Measurements from ENCODE around the gene CRYL1. TPM values are rescaled to one million over a fixed set of nuclear protein-coding genes. Genes with fewer than 3 reads are reported as not detected.

CRYL1 gene
- total RNA-seq, 2 experiments from 2014 or later = 7.2 to 7.3 TPM

GRCh38 chr13:20360835-20361412, 164.7 kb downstream of the CRYL1 start:
- ChIA-PET POLR2A (no interaction called here), CTCF (no interaction called here)

- POLR2A ChIA-PET = no interaction called here
- CTCF ChIA-PET = no interaction called here
Measured at GRCh38 chr13:20360041-20360491, 165.6 kb downstream of the CRYL1 start.

- ChIA-PET CTCF (no interaction called here), POLR2A (interaction anchor here (0.7 kb wide), 1 partner anchor 415 kb away, joined by 3 read pairs; the partner anchor contains the start of gene EEF1AKMT1)
Measured at GRCh38 chr13:20359335-20359734, 166.3 kb downstream of the CRYL1 start.

GRCh38 chr13:20358022-20358421, 167.6 kb downstream of the CRYL1 start:
- CTCF ChIA-PET = no interaction called here
- POLR2A ChIA-PET = no interaction called here

GRCh38 chr13:20356444-20356843, 169.2 kb downstream of the CRYL1 start:
- ChIA-PET POLR2A (no interaction called here), CTCF (no interaction called here)

- POLR2A ChIA-PET = no interaction called here
- CTCF ChIA-PET = no interaction called here
Measured at GRCh38 chr13:20354722-20355121, 170.9 kb downstream of the CRYL1 start.

GRCh38 chr13:20353973-20354372, 171.7 kb downstream of the CRYL1 start:
- ChIA-PET CTCF (no interaction called here), POLR2A (interaction anchor here (0.7 kb wide), 1 partner anchor 139 kb away, joined by 8 read pairs; no protein-coding TSS in a partner anchor)

Other genes with a start within 250 kb of the CRYL1 start
- gene IFT88, start 41.3 kb upstream of the CRYL1 start, total RNA-seq = 1 to 10 TPM; 4.0 to 4.7 TPM
- 1 to 10 TPM; 1.0 to 1.2 TPM for gene IL17D, start 177.8 kb upstream of the CRYL1 start, total RNA-seq
- gene EEF1AKMT1, start 248.1 kb upstream of the CRYL1 start, total RNA-seq = 10 to 100 TPM; 19.6 to 21.3 TPM

Measured in activated CD8-positive, alpha-beta memory T cell treated with anti-CD3 and anti-CD28 coated beads for 36 hours (primary cell).